Right cardiac atrium (tissue), 5 donors: ENCODE results near the gene FN1. TPM values are rescaled to one million over a fixed set of nuclear protein-coding genes. Genes with fewer than 3 reads are reported as not detected.

ENCODE experiments used
- ATAC-seq, 2 donors: fragments of 200-7000 bp; cut with Tn5 transposase; one replicate each; pipeline versions ENCODE4 v1.8.0 to v1.9.1; 2020; ENCODE audit warnings: moderate library complexity in 2 of 2, mild to moderate bottlenecking in 1 of 2
- DNase-seq, 3 donors: peaks; one replicate each; pipeline ENCODE4 v3.0.0-alpha.2; 2020
- H3K27ac ChIP-seq: one replicate; pipeline ENCODE4 v1.5.1; 2013; ENCODE audit warnings: mild to moderate bottlenecking, low read length, control low read depth, moderate library complexity
- H3K27me3 ChIP-seq: one replicate; pipeline ENCODE4 v1.6.1; 2013; ENCODE audit not compliant: control insufficient read depth, insufficient read depth
- H3K4me1 ChIP-seq: one replicate; pipeline ENCODE4 v1.6.1; 2013; ENCODE audit warnings: low read length; ENCODE audit not compliant: control insufficient read depth, insufficient read depth
- H3K4me3 ChIP-seq: one replicate; pipeline ENCODE4 v1.5.1; 2013; ENCODE audit warnings: low read length, control low read depth
- H3K9me3 ChIP-seq: one replicate; pipeline ENCODE4 v1.6.1; 2013; ENCODE audit warnings: low read length; ENCODE audit not compliant: control insufficient read depth
- WGBS: extraction: QIAGEN DNeasy Blood & Tissue Kit; methylation state at CpG from one replicate; pipeline ENCODE4 v1.1.7; 2013; 5-methylcytosine and 5-hydroxymethylcytosine counted together
- intact Hi-C, 4 donors: fragments of 100-400 bp; cut with DNase I; formaldehyde crosslinking; loops; one replicate each; pipeline versions ENCODE4 v1.11.0 to v1.14.0; 2022 to 2023
- polyA plus RNA-seq: library from polyadenylated mRNA; stranded (reverse); fragments of 200-250 nt; gene quantifications from one replicate; pipeline ENCODE4 v1.2.3, GENCODE V29; 2013
- total RNA-seq, 4 donors: library from RNA; stranded (reverse); fragmentation: NEBNext Ultra II Directional; extraction: Animal tissue kit (Norgen Biotek cat#: 25700); gene quantifications; one replicate each; pipeline ENCODE4 v1.2.1, GENCODE V29; 2021
- donor health status: healthy with polysubstance abuse.
- donor health status: DM: no; HTN: yes; CAD: no.
- donor health status: DM: no; HTN: no; CAD: no.
- donor health status: DM: no; HTN: yes; CAD: no; lungs with severe emphysema.
- donor health status: DM: yes; HTN: yes; CAD: no.

FN1 gene
- total and polyA plus RNA-seq, 5 donors, result 205 to 530 (median 342) TPM

DNA sequence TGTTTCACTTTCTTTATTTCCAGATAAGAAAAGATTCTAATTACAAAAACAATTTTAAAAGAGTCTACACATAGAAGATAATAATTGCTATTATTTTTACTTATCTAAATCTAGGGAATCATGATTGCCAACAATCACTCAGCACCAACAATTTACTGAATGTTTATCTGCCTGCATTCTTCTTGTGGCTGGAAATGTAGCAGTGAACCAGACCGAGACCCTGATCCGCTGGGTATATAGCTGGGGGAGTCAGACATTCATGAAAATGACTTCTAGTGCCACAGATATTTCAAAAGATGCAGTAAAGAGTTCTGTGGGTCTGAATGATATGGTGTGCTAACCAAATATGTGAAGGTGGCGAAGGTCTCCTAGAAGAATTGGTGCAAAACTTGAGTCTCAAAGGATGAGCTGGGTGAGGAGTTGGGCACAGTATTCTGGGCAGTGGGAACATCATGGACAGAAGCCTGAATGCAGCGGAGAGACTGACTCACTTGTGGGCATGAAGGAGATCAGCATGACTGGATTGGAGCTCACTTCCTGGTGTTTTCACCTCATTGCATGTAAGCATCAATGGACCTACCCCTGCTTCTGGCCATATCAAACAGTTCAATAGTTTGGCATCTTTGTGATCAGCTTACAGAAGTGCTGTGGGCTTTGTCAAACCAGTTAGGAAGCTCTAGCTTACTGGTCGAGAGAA lies 26.1 kb upstream of the FN1 start:
- Histone ChIP-seq H3K4me3 (no peak overlapping the region), H3K4me1 (no peaks in the 10 kb centered on the region), H3K27me3 (no peaks in the 10 kb centered on the region), H3K27ac (no peak overlapping the region), H3K9me3 (no peaks in the 10 kb centered on the region)
- intact Hi-C loops, result loop anchor here in 1 of 4 donors (10.0 kb wide), 1 partner anchor 73 kb away; no protein-coding TSS in a partner anchor
- whole genome bisulfite sequencing, result 70% methylated on average over 5 of the region's 5 CpGs
- no peak for DNase-seq
- no peak for ATAC-seq

DNA sequence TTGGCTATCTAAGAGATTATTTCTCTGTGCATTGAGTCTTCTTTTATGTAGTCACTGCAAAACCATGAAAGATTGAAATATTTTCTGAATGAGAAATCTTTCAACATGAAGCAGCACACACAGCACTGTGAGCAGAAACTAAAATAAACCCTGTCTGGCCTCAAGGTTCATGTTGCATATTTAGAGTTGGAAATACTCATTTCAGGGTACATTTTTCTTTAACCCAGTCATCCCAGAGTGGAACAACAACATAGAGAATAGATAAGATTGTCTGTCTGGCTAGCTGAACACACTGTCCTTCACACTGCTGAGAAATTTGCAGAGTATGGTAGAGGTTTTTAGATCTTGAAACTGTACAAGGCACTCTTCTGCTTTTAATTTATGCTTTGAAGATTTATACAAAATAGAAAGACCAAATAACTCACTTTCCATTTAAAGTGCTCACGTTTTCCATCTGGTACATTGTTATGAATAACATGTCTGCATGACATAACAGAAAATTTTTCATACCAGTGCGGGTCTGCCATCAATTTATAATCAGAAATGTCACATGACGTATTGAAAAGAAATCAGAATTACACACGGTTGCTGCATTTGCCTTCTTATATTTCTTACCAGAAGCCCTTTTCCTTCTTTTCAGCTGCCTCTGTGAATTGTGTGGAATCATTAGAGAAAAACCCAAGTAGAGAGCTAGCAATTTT lies 25.0 kb upstream of the FN1 start:
- Histone ChIP-seq H3K4me3 (no peak overlapping the region), H3K9me3 (no peaks in the 10 kb centered on the region), H3K4me1 (no peaks in the 10 kb centered on the region), H3K27ac (no peak overlapping the region), H3K27me3 (no peaks in the 10 kb centered on the region)
- DNase-seq (no peak), ATAC-seq (peak; percentile 82 to 83)
- 58% methylated on average over 4 of the region's 4 CpGs for WGBS
- intact Hi-C loops, result loop anchor here in 1 of 4 donors (10.0 kb wide), 1 partner anchor 74 kb away; no protein-coding TSS in a partner anchor

DNA sequence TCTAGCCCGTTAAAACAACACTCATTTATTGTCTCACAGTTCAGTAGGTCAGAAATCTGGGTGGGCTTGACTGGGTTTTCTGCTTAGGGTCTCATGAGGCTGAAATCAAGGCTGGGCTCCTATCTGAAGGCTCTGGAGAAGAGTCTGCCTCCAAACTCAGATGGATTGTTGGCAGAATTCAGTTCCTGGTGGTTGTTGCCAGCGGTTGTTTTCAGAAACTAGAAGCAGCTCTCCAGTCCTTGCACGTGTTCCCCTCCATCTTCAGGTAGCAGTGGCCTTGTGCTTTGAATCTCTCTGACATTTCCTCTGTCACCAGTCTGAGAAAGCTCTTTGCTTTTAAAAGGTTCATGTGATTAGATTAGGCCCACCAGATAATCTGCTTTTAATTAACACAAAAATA lies 20.1 kb upstream of the FN1 start:
- 55% methylated on average over 3 of the region's 3 CpGs for WGBS
- ATAC-seq (no peak), DNase-seq (no peak)
- Histone ChIP-seq H3K27ac (no peak overlapping the region), H3K4me1 (no peaks in the 10 kb centered on the region), H3K27me3 (no peaks in the 10 kb centered on the region), H3K9me3 (no peaks in the 10 kb centered on the region), H3K4me3 (no peak overlapping the region)
- intact Hi-C loops, result loop anchor here in 2 of 4 donors (10.0 kb wide), 1 partner anchor 459 kb away; no protein-coding TSS in a partner anchor

DNA sequence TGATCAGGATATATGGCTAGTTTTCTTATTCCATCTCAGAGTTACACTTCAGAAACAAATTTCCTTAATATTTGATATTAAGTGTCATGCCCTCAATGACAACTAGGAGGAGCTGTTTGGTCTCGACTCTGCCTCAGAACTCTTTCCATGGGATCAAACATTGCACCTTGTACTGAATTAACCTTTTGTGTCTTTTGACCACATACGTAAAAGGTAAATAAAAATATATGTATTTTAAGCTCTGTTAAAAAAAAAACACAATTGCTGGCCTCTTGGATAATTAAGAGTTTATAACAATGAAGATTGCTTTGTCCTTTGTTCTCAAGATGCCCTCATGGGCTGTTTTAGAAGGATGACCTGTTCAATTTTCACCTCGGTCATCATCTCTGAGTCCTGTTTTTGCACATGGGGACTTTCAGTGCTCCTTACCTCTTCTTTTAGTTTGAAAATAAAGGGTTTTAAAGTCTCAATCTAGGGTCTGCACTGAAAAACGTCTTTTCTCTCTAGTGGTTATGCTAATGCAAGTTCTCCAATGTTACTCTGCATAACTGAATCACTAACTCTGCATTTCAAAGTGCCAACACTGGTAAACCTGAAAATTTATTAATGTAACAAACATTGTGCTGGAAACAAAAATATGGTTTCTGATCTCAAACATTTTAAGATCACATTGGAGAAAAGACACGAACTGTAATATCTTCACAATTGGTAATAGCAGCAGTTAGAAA lies 18.8 kb upstream of the FN1 start:
- DNase-seq (no peak), ATAC-seq (no peak)
- 55% methylated on average over 5 of the region's 5 CpGs for WGBS
- intact Hi-C loops, result loop anchor here in 3 of 4 donors (5.0 to 10.0 kb wide), 2 partner anchors 460 to 463 kb away; no protein-coding TSS in a partner anchor
- no peaks in the 10 kb centered on the region for H3K4me1 ChIP-seq
- no peaks in the 10 kb centered on the region for H3K9me3 ChIP-seq
- H3K27ac ChIP-seq, result no peak overlapping the region
- H3K27me3 ChIP-seq, result no peaks in the 10 kb centered on the region
- no peak overlapping the region for H3K4me3 ChIP-seq

DNA sequence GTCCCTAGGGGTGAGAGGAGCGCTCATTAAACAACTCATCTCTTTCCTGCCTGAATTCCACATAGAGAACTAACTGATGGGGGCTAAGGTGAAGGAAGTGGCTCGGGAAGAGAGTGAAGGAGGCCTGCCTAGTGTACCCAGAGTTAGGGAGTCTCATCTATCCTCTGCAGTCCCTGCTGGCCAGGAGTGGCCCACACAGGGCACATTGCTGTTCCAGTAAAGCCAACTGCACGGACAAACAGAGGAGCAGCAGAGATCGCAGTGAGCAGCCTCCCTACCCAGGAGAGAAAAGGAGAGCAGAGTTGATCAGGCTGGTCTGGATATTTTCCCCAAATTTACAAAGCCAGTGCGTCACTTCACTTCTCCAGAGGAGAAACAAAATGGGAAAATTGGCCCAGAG lies 16.9 kb upstream of the FN1 start:
- H3K9me3 ChIP-seq, result no peaks in the 10 kb centered on the region
- no peak overlapping the region for H3K27ac ChIP-seq
- no peak overlapping the region for H3K4me3 ChIP-seq
- DNase-seq (no peak), ATAC-seq (peak in 1 of 2 donors; percentile 35)
- no peaks in the 10 kb centered on the region for H3K27me3 ChIP-seq
- no peaks in the 10 kb centered on the region for H3K4me1 ChIP-seq
- intact Hi-C loops, result loop anchor here in 3 of 4 donors (5.0 to 10.0 kb wide), 2 partner anchors 462 to 465 kb away; no protein-coding TSS in a partner anchor
- WGBS, result 81% methylated on average over 5 of the region's 5 CpGs

DNA sequence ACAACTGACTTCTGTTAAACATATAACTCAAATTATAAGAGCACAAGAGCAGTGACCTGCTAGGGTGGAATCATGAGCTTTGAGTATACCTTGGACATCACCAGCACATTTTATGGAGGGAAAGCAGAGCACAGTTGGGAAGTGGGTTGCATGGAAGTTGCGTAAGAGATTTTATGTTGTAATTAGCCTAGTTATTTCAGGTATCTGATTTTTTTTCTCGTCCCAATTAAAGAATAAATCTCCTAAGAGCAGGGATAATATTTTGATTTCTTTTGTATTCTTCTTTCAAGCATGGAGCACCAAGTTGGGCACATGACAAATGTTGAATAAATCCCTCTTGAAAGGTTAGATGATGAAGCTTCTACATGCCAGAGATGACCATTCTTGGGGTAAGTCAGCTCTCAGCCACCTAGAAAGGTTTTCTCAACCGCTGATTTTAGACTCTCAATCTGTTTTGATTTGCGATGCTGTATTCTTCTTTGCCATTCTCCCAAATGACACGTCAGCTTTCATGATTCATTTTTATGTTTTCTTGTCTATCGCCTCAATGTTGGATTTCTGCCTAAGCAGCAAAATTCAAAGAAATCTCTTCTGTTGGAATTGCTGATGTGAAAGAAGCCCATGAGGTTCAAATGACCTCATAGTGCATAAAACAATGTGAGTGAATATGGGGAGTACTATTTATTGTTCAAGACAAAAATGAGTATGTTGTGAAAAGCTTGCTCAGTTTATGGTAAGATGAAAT lies 15.3 kb upstream of the FN1 start:
- DNase-seq (no peak), ATAC-seq (no peak)
- 75% methylated on average over 6 of the region's 6 CpGs for WGBS
- intact Hi-C loops, result loop anchor here in 3 of 4 donors (5.0 to 10.0 kb wide), 2 partner anchors 464 to 466 kb away; no protein-coding TSS in a partner anchor
- H3K27me3 ChIP-seq, result no peaks in the 10 kb centered on the region
- H3K9me3 ChIP-seq, result no peaks in the 10 kb centered on the region
- H3K27ac ChIP-seq, result no peak overlapping the region
- no peaks in the 10 kb centered on the region for H3K4me1 ChIP-seq
- no peak overlapping the region for H3K4me3 ChIP-seq

DNA sequence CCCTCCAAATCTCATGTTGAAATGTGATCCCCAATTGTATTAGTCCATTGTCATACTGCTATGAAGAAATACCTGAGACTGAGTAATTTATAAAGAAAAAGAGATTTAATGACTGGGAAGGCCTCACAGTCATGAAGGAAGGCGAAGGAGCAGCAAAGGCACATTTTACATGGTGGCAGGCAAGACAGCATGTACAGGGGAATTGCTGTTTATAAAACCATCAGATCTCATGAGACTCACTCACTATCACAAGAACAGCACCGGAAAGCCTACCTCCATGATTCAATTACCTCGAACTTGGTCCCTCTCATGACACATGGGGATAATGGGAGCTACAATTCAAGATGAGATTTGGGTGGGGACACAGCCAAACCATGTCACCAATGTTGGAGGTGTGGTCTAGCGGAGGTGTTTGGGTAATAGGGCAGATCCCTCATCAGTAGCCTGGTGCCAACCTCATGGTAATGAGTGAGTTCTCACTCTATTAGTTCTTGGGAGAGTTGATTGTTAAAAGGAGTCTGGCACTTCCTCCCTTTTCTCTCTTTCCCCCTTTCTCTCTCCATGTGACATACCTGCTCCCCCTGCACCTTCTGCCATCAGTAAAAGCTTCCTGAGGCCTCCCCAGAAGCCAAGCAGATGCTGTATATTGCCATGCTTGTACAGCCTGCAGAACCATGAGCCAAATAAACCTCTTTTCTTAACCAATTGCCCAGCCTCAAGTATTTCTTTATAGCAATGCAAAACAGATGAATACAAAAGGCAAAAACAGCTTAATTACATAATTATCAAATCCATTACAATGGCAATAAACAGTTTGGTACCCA lies 14.5 kb upstream of the FN1 start:
- intact Hi-C loops, result loop anchor here in 3 of 4 donors (5.0 to 10.0 kb wide), 2 partner anchors 464 to 467 kb away; no protein-coding TSS in a partner anchor
- 94% methylated on average over 4 of the region's 4 CpGs for WGBS
- no peaks in the 10 kb centered on the region for H3K27me3 ChIP-seq
- H3K4me1 ChIP-seq, result no peaks in the 10 kb centered on the region
- no peak overlapping the region for H3K4me3 ChIP-seq
- ATAC-seq (no peak), DNase-seq (no peak)
- H3K27ac ChIP-seq, result no peak overlapping the region
- no peaks in the 10 kb centered on the region for H3K9me3 ChIP-seq

DNA sequence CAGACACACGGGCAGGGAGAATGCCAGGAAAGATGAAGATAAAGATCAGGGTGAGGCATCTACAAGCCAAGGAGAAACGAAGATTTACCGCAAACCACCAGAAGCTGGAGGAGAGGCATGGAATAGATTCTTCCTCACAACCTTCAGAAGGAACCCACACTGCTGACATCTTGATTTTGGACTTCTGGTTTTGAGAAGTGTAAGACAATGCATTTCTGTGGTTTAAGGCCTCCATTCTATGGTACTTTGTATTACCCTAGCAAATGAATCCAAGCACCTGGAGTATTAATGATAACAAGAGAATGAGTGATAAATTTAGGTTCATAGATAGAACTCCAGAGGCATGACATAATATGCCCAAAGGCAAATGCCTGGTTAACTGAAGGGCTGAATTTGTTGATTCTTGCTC lies 11.8 kb upstream of the FN1 start:
- DNase-seq (no peak), ATAC-seq (no peak)
- intact Hi-C loops, result no loop called here
- Histone ChIP-seq H3K9me3 (no peaks in the 10 kb centered on the region), H3K4me3 (no peak overlapping the region), H3K4me1 (no peaks in the 10 kb centered on the region), H3K27me3 (no peaks in the 10 kb centered on the region), H3K27ac (no peak overlapping the region)
- 81% methylated on average over 3 of the region's 3 CpGs for WGBS

DNA sequence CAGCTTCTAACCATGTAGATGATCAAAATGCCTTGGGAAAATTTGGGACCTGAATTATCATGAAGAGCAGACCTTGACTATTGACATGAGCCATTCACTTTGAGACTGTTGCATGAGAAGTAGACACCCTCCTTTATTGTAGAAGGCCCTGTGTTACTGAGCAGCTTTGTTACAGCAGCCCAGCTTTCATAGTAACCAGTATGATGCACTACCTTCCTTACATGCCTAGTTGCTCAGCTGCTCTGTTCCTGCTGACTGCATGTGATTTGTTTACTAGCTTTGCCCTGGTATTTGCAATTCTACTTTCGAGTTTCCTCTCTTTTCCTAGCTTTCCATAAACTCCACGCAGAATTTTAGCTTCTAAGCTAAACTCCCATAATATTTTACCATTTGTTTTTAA lies 11.2 kb upstream of the FN1 start:
- ATAC-seq, result no peak
- intact Hi-C loops, result no loop called here
- 86% methylated on average over 2 of the region's 2 CpGs for WGBS
- Histone ChIP-seq H3K9me3 (no peaks in the 10 kb centered on the region), H3K27me3 (no peaks in the 10 kb centered on the region), H3K4me3 (no peak overlapping the region), H3K4me1 (no peaks in the 10 kb centered on the region), H3K27ac (no peak overlapping the region)
- DNase-seq, result no peak

DNA sequence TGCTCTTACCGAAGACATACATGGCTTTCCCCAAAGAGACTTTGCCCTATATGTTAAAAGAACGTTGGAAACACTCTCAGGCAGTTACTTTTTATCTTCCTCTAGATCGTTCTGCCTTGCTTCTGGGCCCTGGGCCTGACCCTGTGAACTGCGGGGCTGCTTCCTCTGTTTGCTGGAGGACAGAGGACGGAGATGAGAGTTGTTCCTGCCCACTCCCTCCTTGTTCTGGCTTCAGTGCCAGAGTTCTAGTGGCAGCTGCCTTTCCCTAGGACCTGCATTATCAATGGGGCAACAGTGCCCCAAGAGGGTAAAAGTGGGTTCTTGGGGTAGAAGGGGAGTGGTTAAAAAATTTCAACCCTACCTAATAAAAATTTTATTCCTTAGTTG lies 6.5 kb upstream of the FN1 start:
- peak in 1 of 2 donors; percentile 29 for ATAC-seq

More for the DNA sequence above, 6.5 kb upstream of the FN1 start:
- DNase-seq, result no peak
- H3K4me3 ChIP-seq, result no peak overlapping the region
- H3K27me3 ChIP-seq, result no peaks in the 10 kb centered on the region
- H3K9me3 ChIP-seq, result no peaks in the 10 kb centered on the region
- 30% methylated on average over 5 of the region's 5 CpGs for WGBS
- intact Hi-C loops, result no loop called here
- no peaks in the 10 kb centered on the region for H3K4me1 ChIP-seq
- H3K27ac ChIP-seq, result no peak overlapping the region
